Smooth muscle cell of the brain vasculature (primary cell): ENCODE measurements around the gene PLAAT4.
A peak's percentile ranks its signal among the peaks of the same experiment; 100 is the strongest.
"Not testable (repeated sequence)": the region's sequence is repeated elsewhere in the genome, so short reads cannot be mapped to it uniquely, and the experiment has no call there.

ENCODE experiments used
- DNase-seq: peaks from one replicate; pipeline ENCODE4 v3.0.0-alpha.2; 2012; ENCODE audit warnings: low read depth, low spot score

Gene PLAAT4

GRCh38 chr11:63567044-63567840, 30.6 kb downstream of the PLAAT4 start:
- peak; percentile 28 for DNase-seq

- no peak for DNase-seq
Measured at GRCh38 chr11:63569570-63569969, 33.0 kb downstream of the PLAAT4 start.

GRCh38 chr11:63572026-63572688, 35.5 kb downstream of the PLAAT4 start:
- no peak for DNase-seq

GRCh38 chr11:63573881-63574855, 37.6 kb downstream of the PLAAT4 start:
- peak; percentile 84 for DNase-seq

GRCh38 chr11:63574856-63575602, 38.4 kb downstream of the PLAAT4 start:
- DNase-seq: no peak

- DNase-seq: not testable (repeated sequence)
Measured at GRCh38 chr11:63578882-63579281, 42.3 kb downstream of the PLAAT4 start.

GRCh38 chr11:63581224-63581623, 44.6 kb downstream of the PLAAT4 start:
- DNase-seq: not testable (repeated sequence)

- no peak for DNase-seq
Measured at GRCh38 chr11:63583357-63583677, 46.7 kb downstream of the PLAAT4 start.

- DNase-seq: no peak
Measured at GRCh38 chr11:63586451-63587166, 50.0 kb downstream of the PLAAT4 start.

- DNase-seq: no peak
Measured at GRCh38 chr11:63589000-63589399, 52.4 kb downstream of the PLAAT4 start.

GRCh38 chr11:63590024-63590788, 53.6 kb downstream of the PLAAT4 start:
- no peak for DNase-seq

- no peak for DNase-seq
Measured at GRCh38 chr11:63592975-63593395, 56.4 kb downstream of the PLAAT4 start.

- no peak for DNase-seq
Measured at GRCh38 chr11:63595296-63595695, 58.7 kb downstream of the PLAAT4 start.
